Astrocyte (in vitro differentiated cells and primary cell): ENCODE data around the gene ADAMTS13.

Experiments used
- EZH2 ChIP-seq: IDR thresholded peaks from 2 replicates; pipeline ENCODE4 v1.6.1; 2012; ENCODE audit warnings: mild to moderate bottlenecking, low read length, inconsistent platforms; ENCODE audit not compliant: insufficient read depth
- TF ChIP-seq, protein P1 (sequence below): IDR thresholded peaks from 2 replicates; pipeline ENCODE4 v1.5.1; 2011; ENCODE audit warnings: low read depth, mild to moderate bottlenecking, inconsistent platforms, low read length, moderate library complexity; ENCODE audit not compliant: insufficient read depth

DNA sequence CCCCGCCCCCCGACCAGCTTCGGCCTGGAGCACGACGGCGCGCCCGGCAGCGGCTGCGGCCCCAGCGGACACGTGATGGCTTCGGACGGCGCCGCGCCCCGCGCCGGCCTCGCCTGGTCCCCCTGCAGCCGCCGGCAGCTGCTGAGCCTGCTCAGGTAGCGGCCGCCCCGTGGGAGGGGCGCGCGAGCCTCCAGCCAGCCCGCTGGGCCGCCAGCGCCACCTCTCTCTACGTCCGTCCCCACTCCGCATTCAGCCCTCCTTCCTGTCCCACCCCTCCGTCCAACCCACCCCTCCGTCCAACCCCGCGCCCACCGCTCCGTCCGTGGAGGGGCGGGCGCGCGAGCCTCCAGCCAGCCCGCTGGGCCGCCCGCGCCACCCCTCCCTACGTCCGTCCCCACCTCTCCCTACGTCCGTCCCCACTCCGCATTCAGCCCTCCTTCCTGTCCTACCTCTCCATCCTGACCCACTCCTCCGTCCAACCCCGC lies 6.5 kb downstream of the ADAMTS13 start:
- no peak for TF ChIP-seq EZH2
- TF ChIP-seq, protein P1, sequence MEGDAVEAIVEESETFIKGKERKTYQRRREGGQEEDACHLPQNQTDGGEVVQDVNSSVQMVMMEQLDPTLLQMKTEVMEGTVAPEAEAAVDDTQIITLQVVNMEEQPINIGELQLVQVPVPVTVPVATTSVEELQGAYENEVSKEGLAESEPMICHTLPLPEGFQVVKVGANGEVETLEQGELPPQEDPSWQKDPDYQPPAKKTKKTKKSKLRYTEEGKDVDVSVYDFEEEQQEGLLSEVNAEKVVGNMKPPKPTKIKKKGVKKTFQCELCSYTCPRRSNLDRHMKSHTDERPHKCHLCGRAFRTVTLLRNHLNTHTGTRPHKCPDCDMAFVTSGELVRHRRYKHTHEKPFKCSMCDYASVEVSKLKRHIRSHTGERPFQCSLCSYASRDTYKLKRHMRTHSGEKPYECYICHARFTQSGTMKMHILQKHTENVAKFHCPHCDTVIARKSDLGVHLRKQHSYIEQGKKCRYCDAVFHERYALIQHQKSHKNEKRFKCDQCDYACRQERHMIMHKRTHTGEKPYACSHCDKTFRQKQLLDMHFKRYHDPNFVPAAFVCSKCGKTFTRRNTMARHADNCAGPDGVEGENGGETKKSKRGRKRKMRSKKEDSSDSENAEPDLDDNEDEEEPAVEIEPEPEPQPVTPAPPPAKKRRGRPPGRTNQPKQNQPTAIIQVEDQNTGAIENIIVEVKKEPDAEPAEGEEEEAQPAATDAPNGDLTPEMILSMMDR, result no peak
